MV-4-11 (cell line): ENCODE measurements around the gene ZNF652.
A peak's percentile ranks its signal among the peaks of the same experiment; 100 is the strongest.

ENCODE experiments used
- DNase-seq: peaks from one replicate; lab custom pipeline; 2025; lab: John Stamatoyannopoulos, UW

ZNF652 gene

GRCh38 chr17:49358641-49359247 is 3.3 kb downstream of the ZNF652 start:
- DNase-seq: peak; percentile 46

DNA sequence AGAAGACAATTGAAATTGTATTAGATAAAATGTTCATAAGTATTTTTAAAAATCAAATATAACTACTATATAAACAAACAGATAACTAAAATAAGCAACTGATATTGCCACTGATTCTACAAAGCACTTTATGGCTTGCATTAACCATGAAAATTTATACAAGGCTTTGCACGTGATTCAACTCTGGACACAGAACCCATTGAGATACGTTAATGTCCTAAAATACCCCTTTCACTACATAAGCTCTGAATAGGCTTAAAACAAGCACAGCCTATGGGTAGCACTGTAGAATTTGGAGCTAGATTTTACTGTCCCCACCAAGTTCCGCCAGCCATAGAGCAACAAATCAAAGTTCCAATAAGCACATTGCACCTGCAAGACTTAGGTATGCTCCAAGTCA is 4.5 kb downstream of the ZNF652 start:
- no peak for DNase-seq

DNA sequence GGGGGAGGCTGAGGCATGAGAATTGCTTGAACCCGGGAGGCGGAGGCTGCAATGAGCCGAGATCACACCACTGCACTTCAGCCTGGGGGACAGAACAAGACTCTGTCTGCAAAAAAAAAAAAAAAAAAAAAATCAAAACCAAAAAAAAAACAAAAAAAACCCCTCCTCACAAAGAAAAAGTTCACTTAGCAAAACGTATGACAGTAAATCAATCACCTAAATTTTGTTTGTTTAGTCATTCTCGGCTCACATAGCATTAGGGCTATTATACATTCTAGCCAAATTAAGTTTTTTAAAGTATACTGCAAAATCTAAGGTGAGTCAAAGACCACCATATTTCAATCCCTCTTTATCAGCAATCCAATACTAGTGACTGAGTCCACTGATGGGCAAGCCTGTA is 5.7 kb downstream of the ZNF652 start:
- DNase-seq: no peak

- no peak for DNase-seq
Measured at GRCh38 chr17:49353607-49354006, 8.4 kb downstream of the ZNF652 start.

DNA sequence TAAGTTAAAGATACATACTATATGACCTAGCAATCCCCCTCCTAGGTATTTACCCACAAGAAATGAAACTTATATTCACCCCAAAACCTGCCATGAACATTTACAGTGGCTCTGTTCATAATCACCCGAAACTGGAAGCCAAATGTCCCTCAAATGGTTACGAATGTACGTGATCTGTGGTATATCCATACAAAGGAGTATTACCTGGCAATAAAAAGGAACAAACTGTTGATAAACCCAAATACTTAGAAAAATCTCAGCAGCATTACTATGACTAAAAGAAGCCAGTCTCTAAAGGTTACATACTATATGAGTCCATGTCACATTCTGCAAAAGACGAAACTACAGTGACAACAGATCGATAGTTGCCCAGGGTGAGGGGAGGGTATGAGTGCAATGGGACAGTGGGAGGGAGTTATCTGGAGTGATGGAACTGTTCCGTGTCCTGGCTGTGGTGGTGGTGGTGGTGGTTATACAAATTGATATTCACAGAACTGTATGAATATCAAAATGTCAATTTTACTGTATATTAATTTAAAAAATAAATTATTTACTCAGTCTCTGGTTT is 9.4 kb downstream of the ZNF652 start:
- no peak for DNase-seq

DNA sequence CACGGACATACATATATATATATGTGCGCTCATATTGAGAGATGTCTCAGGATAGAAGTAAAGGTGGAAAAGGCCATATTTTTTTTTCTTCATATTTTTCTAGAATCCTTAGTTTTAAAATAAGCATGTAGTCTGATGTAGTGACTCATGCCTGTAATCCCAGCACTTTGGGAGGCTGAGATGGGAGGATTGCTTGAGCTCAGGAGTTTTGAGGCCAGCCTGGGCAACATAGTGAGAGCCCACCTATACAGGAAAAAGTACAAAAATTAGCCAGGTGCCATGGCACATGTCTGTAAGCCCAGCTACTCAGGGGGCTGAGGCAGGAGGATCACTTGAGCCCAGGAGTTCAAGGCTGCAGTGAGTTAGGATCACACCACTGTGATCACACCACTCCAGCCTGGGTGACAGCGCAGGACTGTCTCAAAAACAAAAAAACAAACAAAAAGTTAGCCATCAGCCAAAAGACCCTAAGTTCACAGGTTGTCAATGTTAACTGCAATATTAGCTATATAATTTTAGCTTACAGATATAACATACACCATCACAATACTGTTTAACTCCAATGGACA is 10.4 kb downstream of the ZNF652 start:
- DNase-seq: no peak

- no peak for DNase-seq
Measured at GRCh38 chr17:49349541-49349940, 12.5 kb downstream of the ZNF652 start.

GRCh38 chr17:49344914-49345313 is 17.1 kb downstream of the ZNF652 start:
- DNase-seq: no peak

DNA sequence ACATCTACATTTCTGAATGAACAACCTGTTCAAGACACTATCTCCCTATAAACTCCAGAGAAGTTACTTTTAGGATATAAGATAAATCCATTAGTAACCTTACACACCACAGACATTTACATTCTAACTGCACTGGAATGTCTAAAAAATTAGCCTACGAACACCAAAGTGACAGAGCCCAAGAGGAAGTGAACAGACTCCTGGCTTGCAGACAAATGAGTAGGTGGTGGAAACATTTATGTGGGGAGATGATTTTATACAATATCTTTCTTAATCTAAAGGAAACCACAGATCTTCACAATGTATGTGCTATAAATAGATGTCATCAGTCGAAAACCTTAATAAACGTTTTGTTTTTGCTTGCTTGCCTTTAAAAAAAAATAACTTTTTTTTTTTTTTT is 18.8 kb downstream of the ZNF652 start:
- peak; percentile 62 for DNase-seq

DNA sequence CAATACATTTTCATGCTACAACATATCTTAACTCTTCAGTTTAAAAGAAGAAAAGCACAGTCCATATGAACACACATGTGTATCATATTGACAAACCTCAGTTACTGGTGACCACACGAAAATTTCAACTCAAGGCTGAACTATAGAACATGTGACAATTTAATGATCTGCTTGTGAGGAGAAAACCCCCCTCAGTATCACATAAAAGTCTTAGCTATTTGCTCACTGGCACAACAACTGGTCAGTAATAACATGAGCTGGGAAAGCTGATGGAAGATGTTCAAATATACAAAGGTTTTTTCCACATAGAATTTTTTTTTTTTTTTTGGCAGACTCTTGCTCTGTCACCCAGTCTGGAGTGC is 19.5 kb downstream of the ZNF652 start:
- DNase-seq: no peak

DNA sequence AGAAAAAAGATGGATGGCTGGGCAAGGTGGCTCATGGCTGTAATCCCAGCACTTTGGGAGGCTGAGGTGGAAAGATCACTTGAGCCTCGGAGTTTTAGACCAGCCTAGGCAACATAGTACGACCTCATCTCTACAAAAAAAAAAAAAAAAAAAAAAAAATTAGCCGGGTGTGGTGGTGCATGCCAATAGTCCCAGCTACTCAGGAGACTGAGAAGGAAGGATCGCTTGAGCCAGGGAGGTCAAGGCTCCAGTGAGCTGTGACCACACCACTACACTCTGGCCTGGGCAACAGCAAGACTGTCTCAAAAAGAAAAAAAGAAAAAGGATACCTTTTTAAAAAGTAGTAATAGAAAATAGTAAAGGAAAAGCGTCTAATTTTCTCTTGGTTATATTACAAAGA is 20.7 kb downstream of the ZNF652 start:
- DNase-seq: no peak

- DNase-seq: no peak
Measured at GRCh38 chr17:49339354-49339753, 22.7 kb downstream of the ZNF652 start.

DNA sequence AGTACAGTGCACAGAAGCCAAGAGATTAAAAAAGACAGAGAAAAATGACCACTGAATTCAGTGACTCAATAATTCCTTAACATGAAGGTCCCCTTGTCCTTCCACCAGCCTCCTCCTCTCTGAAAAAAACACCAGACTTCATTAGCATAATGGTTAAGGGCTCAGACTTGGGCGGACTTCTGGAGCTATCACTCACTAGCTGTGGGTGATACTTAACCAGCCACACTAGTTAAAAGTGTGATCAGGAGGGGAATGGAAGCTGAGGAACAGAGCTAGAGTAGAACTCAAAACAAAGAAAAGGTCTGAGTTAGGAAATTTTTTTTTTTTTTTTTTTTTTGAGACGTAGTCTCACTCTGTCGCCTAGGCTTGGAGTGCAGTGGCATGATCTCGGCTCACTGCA is 23.2 kb downstream of the ZNF652 start:
- peak; percentile 34 for DNase-seq

DNA sequence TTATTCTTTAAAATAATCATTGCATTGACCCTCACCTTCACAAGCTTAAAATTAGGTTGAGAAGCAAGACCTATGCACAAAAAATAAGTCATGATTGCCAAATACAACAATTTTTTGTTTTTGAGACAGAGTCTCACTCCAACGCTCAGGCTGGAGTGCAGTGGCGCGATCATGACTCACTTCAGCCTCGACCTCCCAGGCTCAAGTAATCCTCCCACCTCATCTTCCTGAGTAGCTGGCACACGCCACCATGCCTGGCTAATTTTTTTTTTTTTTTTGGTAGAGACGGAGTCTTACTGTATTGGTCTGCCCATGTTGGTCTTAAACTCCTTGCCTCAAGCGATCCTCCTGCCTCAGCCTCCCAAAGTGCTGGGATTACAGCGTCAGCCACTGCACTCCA is 24.2 kb downstream of the ZNF652 start:
- no peak for DNase-seq

GRCh38 chr17:49334744-49335512 is 27.1 kb downstream of the ZNF652 start:
- DNase-seq: no peak

DNA sequence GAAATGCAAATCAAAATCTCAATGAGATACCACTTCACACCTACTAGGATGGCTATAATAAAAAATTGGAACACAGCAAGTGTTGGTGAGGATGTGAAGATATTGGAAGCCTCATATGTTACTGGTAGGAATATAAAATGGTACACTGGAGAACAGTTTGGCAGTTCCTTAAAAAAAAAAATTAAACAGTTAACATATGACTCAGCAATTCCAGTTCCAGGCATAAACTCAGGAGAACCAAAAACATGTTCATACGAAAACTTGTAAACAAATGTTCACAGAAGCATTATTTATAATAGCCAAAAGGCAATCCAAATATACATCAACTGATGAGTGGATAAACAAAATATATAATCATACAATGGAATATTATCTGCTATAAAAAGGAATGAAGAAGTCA is 28.2 kb downstream of the ZNF652 start:
- no peak for DNase-seq

DNA sequence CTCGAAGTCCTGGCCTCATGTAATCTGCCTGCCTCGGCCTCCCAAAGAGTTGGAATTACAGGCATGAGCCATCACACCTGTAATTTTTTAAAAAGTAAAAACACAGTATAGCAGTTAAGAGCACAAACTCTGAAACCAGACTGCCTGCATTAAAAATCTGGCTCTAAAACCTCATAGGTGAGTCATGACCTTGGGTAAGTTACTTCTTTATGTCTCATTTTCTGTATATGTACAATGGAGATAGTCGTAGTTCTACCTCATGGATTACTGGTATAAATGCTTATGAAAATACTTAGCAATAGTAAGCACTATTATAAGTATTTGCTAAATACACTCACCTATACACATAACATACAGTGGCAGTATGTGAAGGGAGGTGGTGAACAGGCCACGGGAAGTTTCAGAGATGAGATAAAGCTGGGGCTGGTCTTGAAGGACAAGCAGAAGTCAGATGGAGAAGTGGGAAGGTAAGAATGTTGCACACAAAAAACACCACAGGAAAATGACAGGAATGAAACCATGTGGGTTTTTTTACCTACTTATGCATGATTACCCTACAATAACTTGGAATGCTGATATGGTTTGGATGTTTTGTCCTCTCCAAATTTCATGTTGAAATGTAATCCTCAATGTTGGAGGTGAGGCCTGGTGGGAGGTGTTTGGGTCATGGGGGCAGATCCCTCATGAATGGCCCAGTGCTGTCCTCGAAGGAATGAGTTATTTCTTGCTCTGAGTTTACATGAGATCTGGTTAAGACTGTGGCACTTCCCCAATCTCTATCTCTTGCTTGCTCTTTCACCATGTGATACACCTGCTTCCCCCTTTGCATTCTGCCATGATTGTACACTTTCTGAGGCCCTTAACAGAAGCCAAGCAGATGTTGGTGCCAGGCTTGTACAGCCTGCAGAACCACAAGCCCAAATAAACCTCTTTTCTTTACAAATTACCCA is 33.9 kb downstream of the ZNF652 start:
- peak; percentile 71 for DNase-seq

DNA sequence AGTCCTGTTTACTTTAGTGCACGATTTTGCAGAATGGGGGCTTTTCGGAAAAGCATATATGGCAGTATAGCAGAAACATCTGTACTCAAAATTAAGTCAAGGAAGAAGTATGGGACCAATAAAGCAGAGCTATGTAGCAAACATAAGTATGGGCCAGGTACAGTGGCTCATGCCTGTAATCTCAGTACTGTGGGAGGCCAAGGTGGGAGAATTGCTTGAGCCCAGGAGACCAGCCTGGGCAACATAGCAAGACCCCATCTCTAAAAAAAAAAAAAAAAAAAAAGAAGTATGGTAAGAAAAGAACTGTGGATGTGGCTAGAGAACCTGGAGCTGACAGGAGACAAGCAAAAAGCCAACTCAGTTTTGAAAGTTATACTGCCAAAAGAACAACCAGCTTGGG is 36.1 kb downstream of the ZNF652 start:
- DNase-seq: no peak

DNA sequence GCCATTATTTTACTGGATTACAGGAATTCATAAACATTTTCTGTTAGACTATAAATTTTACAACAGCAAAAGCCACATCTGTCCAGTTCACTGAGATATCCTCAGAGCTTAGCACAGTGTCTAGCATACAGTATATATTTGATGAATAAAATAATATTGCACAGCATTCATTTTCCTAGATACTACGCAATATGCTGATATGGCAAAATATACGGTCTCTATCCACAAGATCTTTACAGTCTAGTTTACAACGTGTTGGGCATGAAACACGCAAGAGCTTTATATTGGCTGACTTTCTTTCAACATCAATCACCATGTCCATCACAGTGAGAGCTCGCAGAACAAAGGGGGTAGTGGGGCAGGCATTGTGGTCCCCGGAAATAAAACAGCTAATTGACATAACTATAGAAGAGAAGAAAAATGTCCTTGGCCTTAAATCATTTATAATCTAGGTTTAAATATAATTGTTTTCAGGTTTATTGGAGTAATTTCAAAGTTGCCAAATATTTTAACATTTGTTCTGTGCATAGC is 43.5 kb downstream of the ZNF652 start:
- DNase-seq: no peak

GRCh38 chr17:49316889-49317675 is 45.0 kb downstream of the ZNF652 start:
- DNase-seq: peak; percentile 84

- DNase-seq: no peak
Measured at GRCh38 chr17:49316258-49316570, 45.8 kb downstream of the ZNF652 start.
